ENCODE results near the gene CCDC106. TPM values are rescaled to one million over a fixed set of nuclear protein-coding genes. Genes with fewer than 3 reads are reported as not detected.

Gene CCDC106
- total and polyA plus RNA-seq, 2 of the 4 experiments (the other 2 are of a cell fraction), result 2.3 to 13.6 TPM

- peaks cover 20 to 54% of the 10 kb centered on the region in 2 experiments for H3K79me1 ChIP-seq (ENCODE audit: low read depth in 1 of 2, low read length in 2 of 2)
- H4K8ac ChIP-seq (ENCODE audit: low read depth in 2 of 2, low read length in 2 of 2), result no peak overlapping the region
- no peak for TF ChIP-seq RCOR1 (IDR thresholded peaks at IDR 0.05; ENCODE audit: insufficient replicate concordance, low read length)
- no peak for TF ChIP-seq POLR2A (IDR thresholded peaks at IDR 0.05; ENCODE audit: low read depth, low read length)
- TF ChIP-seq BHLHE40 (IDR thresholded peaks at IDR 0.05; ENCODE audit: low read depth, low read length), result no peak
- TF ChIP-seq FOS (IDR thresholded peaks at IDR 0.05; ENCODE audit: low read depth, low read length), result no peak
- TF ChIP-seq MAZ (IDR thresholded peaks at IDR 0.05; ENCODE audit: borderline replicate concordance, low read depth, low read length), result no peak
- TF ChIP-seq CTCF (conservative IDR thresholded peaks at IDR 0.05; ENCODE audit: low read depth, low read length), result no peak
- TF ChIP-seq ELK1 (IDR thresholded peaks at IDR 0.05; ENCODE audit: borderline replicate concordance, low read depth, low read length), result no peak
- TF ChIP-seq USF2 (IDR thresholded peaks at IDR 0.05; ENCODE audit: low read depth, low read length), result no peak
- TF ChIP-seq MAFK (IDR thresholded peaks at IDR 0.05; ENCODE audit: low read depth, low read length), result no peak
- TF ChIP-seq SMC3 (IDR thresholded peaks at IDR 0.05; ENCODE audit: low read depth, low read length), result no peak
- TF ChIP-seq RAD21 (IDR thresholded peaks at IDR 0.05; ENCODE audit: low read length), result no peak
- H4K20me1 ChIP-seq (ENCODE audit: insufficient read depth, low read length), result peaks cover 76% of the 10 kb centered on the region
- dilution Hi-C loops (cut with HindIII; ENCODE audit: low sequenced_read_pairs, unreplicated experiment) (no loop called here), in situ Hi-C loops (cut with MboI; ENCODE audit: low sequenced_read_pairs) (loop anchor here (25.0 kb wide), 2 partner anchors 1208 to 1533 kb away; partner anchors contain the start of genes CDC42EP5, CNOT3 and LENG9), intact Hi-C loops (cut with micrococcal nuclease) (no loop called here)
- no peak overlapping the region for H2BK20ac ChIP-seq (ENCODE audit: low read depth, low read length)
- peak overlapping the region; percentile 7 for H2AK9ac ChIP-seq (replicated peaks; ENCODE audit: low read depth, low read length, poor library complexity)
- no peaks in the 10 kb centered on the region for H3K27me3 ChIP-seq (ENCODE audit: control insufficient read depth, insufficient read depth, low read length)
- H2AK5ac ChIP-seq (ENCODE audit: low read depth, low read length), result no peak overlapping the region
- H3K27ac ChIP-seq (ENCODE audit: insufficient read depth, low read length), result no peak overlapping the region
- H3K36me3 ChIP-seq (ENCODE audit: control insufficient read depth, insufficient read depth, low read length), result peaks cover 53% of the 10 kb centered on the region
- H2BK5ac ChIP-seq (ENCODE audit: low read depth, low read length, poor library complexity, severe bottlenecking), result no peak overlapping the region
- no TSS peak for BruUV-seq (replicated peaks)
- H3K9me1 ChIP-seq (ENCODE audit: insufficient read depth, low read length), result no peaks in the 10 kb centered on the region
- no peaks in the 10 kb centered on the region for H3K9me3 ChIP-seq (ENCODE audit: control insufficient read depth, insufficient read depth, low read length)
- H4K5ac ChIP-seq (ENCODE audit: low read depth, low read length), result no peak overlapping the region
- H3K56ac ChIP-seq (ENCODE audit: extremely low read depth, insufficient read depth, low read length), result no peak overlapping the region
- H3K4ac ChIP-seq (ENCODE audit: low read depth, low read length), result no peak overlapping the region
- H4K91ac ChIP-seq (ENCODE audit: insufficient read depth, low read depth, low read length), result no peak overlapping the region
- no peak overlapping the region for H3K18ac ChIP-seq (ENCODE audit: low read depth, low read length)
- H3K4me2 ChIP-seq (ENCODE audit: low read depth, low read length), result no peak overlapping the region
- no peak overlapping the region for H3K14ac ChIP-seq (replicated peaks; ENCODE audit: low read depth, low read length)
- DNase-seq (peak; percentile 20), ATAC-seq (ENCODE audit: low read depth) (no peak)
- H2AFZ ChIP-seq (replicated peaks; ENCODE audit: low read length, poor library complexity), result peak overlapping the region; percentile 38
- H3K4me3 ChIP-seq (ENCODE audit: insufficient read depth, low read depth, low read length), result no peak overlapping the region
- H2BK15ac ChIP-seq (ENCODE audit: low read depth, low read length), result no peak overlapping the region
- CTCF ChIA-PET, result no interaction called here
- 75% methylated on average over 16 of the region's 23 CpGs; no CpG with 5 or more reads in 1 of the 2 experiments for WGBS, 2 experiments (ENCODE audit: extremely low coverage in 2 of 2, insufficient read length in 1 of 2)
- H3K4me1 ChIP-seq (ENCODE audit: control insufficient read depth, insufficient read depth, low read length), result 0 out of 2 replicates have a peak, but pooled peaks cover 2% of the 10 kb centered on the region
- no peak overlapping the region for H3K9ac ChIP-seq (ENCODE audit: low read depth, low read length)
- POLR2A ChIA-PET (ENCODE audit: unreplicated experiment), result no interaction called here
- H3K23ac ChIP-seq (ENCODE audit: low read depth, low read length), result no peak overlapping the region
- H2BK120ac ChIP-seq (ENCODE audit: low read depth, low read length), result no peak overlapping the region
Observed at GRCh38 chr19:55670280-55671053, 22.5 kb downstream of the CCDC106 start.

All from IMR-90 (cell line).